Measurements from ENCODE around the gene ANAPC2.

GRCh38 chr9:137191245-137191644 is 2.9 kb upstream of the ANAPC2 start:
- no peak for TF ChIP-seq EZH2phosphoT487 (IDR thresholded peaks at IDR 0.05; ENCODE audit: borderline replicate concordance, low read depth, low read length)
- TF ChIP-seq, protein P1, sequence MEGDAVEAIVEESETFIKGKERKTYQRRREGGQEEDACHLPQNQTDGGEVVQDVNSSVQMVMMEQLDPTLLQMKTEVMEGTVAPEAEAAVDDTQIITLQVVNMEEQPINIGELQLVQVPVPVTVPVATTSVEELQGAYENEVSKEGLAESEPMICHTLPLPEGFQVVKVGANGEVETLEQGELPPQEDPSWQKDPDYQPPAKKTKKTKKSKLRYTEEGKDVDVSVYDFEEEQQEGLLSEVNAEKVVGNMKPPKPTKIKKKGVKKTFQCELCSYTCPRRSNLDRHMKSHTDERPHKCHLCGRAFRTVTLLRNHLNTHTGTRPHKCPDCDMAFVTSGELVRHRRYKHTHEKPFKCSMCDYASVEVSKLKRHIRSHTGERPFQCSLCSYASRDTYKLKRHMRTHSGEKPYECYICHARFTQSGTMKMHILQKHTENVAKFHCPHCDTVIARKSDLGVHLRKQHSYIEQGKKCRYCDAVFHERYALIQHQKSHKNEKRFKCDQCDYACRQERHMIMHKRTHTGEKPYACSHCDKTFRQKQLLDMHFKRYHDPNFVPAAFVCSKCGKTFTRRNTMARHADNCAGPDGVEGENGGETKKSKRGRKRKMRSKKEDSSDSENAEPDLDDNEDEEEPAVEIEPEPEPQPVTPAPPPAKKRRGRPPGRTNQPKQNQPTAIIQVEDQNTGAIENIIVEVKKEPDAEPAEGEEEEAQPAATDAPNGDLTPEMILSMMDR (conservative IDR thresholded peaks at IDR 0.05; ENCODE audit: low read length), result no peak
